Liver (tissue), 9 donors: ENCODE results near the gene PRPF31. TPM values are rescaled to one million over a fixed set of nuclear protein-coding genes. Genes with fewer than 3 reads are reported as not detected.

Experiments
- DNase-seq: peaks from one replicate; pipeline ENCODE4 v3.0.0-alpha.2; 2017; ENCODE audit warnings: low spot score
- H3K27ac ChIP-seq, 2 donors: one replicate each; pipeline ENCODE4 v1.7.0; 2013; ENCODE audit warnings: inconsistent platforms in 2 of 2, low read length in 2 of 2, control low read depth in 1 of 2, low read depth in 1 of 2, mild to moderate bottlenecking in 1 of 2
- H3K27me3 ChIP-seq, 4 donors: one replicate each; pipeline versions ENCODE4 v1.6.1 to v1.7.0; 2013; ENCODE audit warnings: low read length in 3 of 4, inconsistent platforms in 1 of 4, mild to moderate bottlenecking in 1 of 4, moderate library complexity in 1 of 4; ENCODE audit not compliant: control insufficient read depth in 4 of 4, insufficient read depth in 4 of 4
- H3K36me3 ChIP-seq, 4 donors: one replicate each; pipeline versions ENCODE4 v1.6.1 to v1.7.0; 2013; ENCODE audit warnings: low read length in 3 of 4, mild to moderate bottlenecking in 3 of 4, low read depth in 1 of 4, moderate library complexity in 1 of 4; ENCODE audit not compliant: control insufficient read depth in 4 of 4, insufficient read depth in 3 of 4
- H3K4me1 ChIP-seq, 4 donors: one replicate each; pipeline versions ENCODE4 v1.6.1 to v1.7.0; 2013; ENCODE audit warnings: low read length in 3 of 4, mild to moderate bottlenecking in 3 of 4, moderate library complexity in 1 of 4; ENCODE audit not compliant: control insufficient read depth in 4 of 4, insufficient read depth in 4 of 4
- H3K4me3 ChIP-seq, 3 donors: one replicate each; pipeline versions ENCODE4 v1.6.1 to v1.7.0; 2013; ENCODE audit warnings: low read length in 3 of 3, control low read depth in 1 of 3, low read depth in 1 of 3, mild to moderate bottlenecking in 1 of 3
- H3K9ac ChIP-seq, 2 donors: one replicate each; pipeline ENCODE4 v1.7.0; 2013; ENCODE audit warnings: low read length in 2 of 2, mild to moderate bottlenecking in 2 of 2, moderate library complexity in 2 of 2, control low read depth in 1 of 2, low read depth in 1 of 2
- H3K9me3 ChIP-seq, 4 donors: one replicate each; pipeline versions ENCODE4 v1.6.1 to v1.7.0; 2013; ENCODE audit warnings: low read length in 3 of 4; ENCODE audit not compliant: control insufficient read depth in 4 of 4
- ATF3 ChIP-seq: IDR thresholded peaks from 2 replicates; pipeline ENCODE4 v1.6.1; 2016; ENCODE audit warnings: antibody characterized with exemption
- CTCF ChIP-seq: fragments of 150-350 bp; IDR thresholded peaks from 2 replicates; pipeline ENCODE4 v1.5.1; 2017; ENCODE audit warnings: improper control_type of control experiment, low read depth, low read length; ENCODE audit not compliant: missing input control
- EGR1 ChIP-seq, 2 donors: IDR thresholded peaks; 2 replicates each; pipeline ENCODE4 v1.6.1; 2016 to 2018; ENCODE audit warnings: antibody characterized with exemption in 2 of 2, low read depth in 2 of 2
- FOXA1 ChIP-seq: IDR thresholded peaks from 2 replicates; pipeline ENCODE4 v1.6.1; 2016; ENCODE audit warnings: antibody characterized with exemption
- FOXA2 ChIP-seq: IDR thresholded peaks from 2 replicates; pipeline ENCODE4 v1.6.1; 2016; ENCODE audit warnings: antibody characterized with exemption
- GABPA ChIP-seq, 2 donors: IDR thresholded peaks in 1 of 2; conservative IDR thresholded peaks in 1 of 2; 2 replicates each; pipeline ENCODE4 v1.6.1; 2016; ENCODE audit warnings: antibody characterized with exemption in 2 of 2, mild to moderate bottlenecking in 1 of 2, moderate library complexity in 1 of 2
- HNF4A ChIP-seq, 2 donors: conservative IDR thresholded peaks; 2 replicates each; pipeline ENCODE4 v1.6.1; 2016; ENCODE audit warnings: antibody characterized with exemption in 2 of 2, mild to moderate bottlenecking in 2 of 2
- HNF4G ChIP-seq: IDR thresholded peaks from 2 replicates; pipeline ENCODE4 v1.6.1; 2016; ENCODE audit warnings: antibody characterized with exemption
- JUND ChIP-seq, 2 donors: IDR thresholded peaks; 2 replicates each; pipeline ENCODE4 v1.6.1; 2016; ENCODE audit warnings: antibody characterized with exemption in 2 of 2
- MAX ChIP-seq: IDR thresholded peaks from 2 replicates; pipeline ENCODE4 v1.6.1; 2016; ENCODE audit warnings: antibody characterized with exemption
- NR2F2 ChIP-seq: IDR thresholded peaks from 2 replicates; pipeline ENCODE4 v1.6.1; 2016; ENCODE audit warnings: antibody characterized with exemption
- RAD21 ChIP-seq, 2 donors: IDR thresholded peaks; 2 replicates each; pipeline ENCODE4 v1.6.1; 2016; ENCODE audit warnings: antibody characterized with exemption in 2 of 2, mild to moderate bottlenecking in 2 of 2
- REST ChIP-seq: IDR thresholded peaks from 2 replicates; pipeline ENCODE4 v1.6.1; 2016; ENCODE audit warnings: antibody characterized with exemption, mild to moderate bottlenecking
- RXRA ChIP-seq, 2 donors: IDR thresholded peaks; 2 replicates each; pipeline ENCODE4 v1.6.1; 2017 to 2018; ENCODE audit warnings: antibody characterized with exemption in 2 of 2, mild to moderate bottlenecking in 1 of 2
- SP1 ChIP-seq: IDR thresholded peaks from 2 replicates; pipeline ENCODE4 v1.6.1; 2018; ENCODE audit warnings: antibody characterized with exemption, mild to moderate bottlenecking
- TAF1 ChIP-seq: conservative IDR thresholded peaks from 2 replicates; pipeline ENCODE4 v1.6.1; 2016; ENCODE audit warnings: antibody characterized with exemption, mild to moderate bottlenecking
- ZBTB33 ChIP-seq: IDR thresholded peaks from 2 replicates; pipeline ENCODE4 v1.6.1; 2016; ENCODE audit warnings: antibody characterized with exemption
- WGBS: extraction: QIAGEN DNeasy Blood & Tissue Kit; methylation state at CpG from one replicate; pipeline ENCODE4 v1.1.7; 2013; 5-methylcytosine and 5-hydroxymethylcytosine counted together
- polyA plus RNA-seq, 2 donors: library from polyadenylated mRNA; stranded (reverse) in 1 of 2; unstranded in 1 of 2; fragments of 200-250 nt in 1 of 2; fragments of >200 nt in 1 of 2; fragmentation: Nextera tagmentation in 1 of 2; extraction: Ambion mirVana in 1 of 2; gene quantifications; one replicate each; pipeline versions ENCODE4 v1.2.1 to v1.2.3, GENCODE V29; 2013 to 2015
- total RNA-seq, 2 donors: library from RNA; depleted of rRNA; stranded (reverse); fragments of >200 nt; gene quantifications; one replicate each; pipeline ENCODE4 v1.2.3, GENCODE V29; 2014
- donor health status: healthy.
- donor health status: healthy.
- donor health status: healthy.
- donor health status: healthy.
- donor health status: healthy.

PRPF31 gene
- total and polyA plus RNA-seq, 4 donors, result 23.8 to 33.0 (median 28.7) TPM

GRCh38 chr19:54168174-54168917, 52.8 kb downstream of the PRPF31 start:
- H3K9me3 ChIP-seq, result no peaks in the 10 kb centered on the region
- H3K36me3 ChIP-seq, result no peaks in the 10 kb centered on the region
- TF ChIP-seq CTCF (peak; percentile 89), ATF3 (no peak), EGR1 (IDR thresholded peaks at IDR 0.05; ENCODE audit: low read depth in 2 of 2) (no peak), FOXA1 (no peak), HNF4A (conservative IDR thresholded peaks at IDR 0.05) (no peak), ZBTB33 (no peak), SP1 (no peak), RAD21 (IDR thresholded peaks at IDR 0.05) (peak; percentile 74 to 82), MAX (no peak), RXRA (IDR thresholded peaks at IDR 0.05) (no peak), NR2F2 (no peak), JUND (IDR thresholded peaks at IDR 0.05) (no peak), FOXA2 (no peak)
- H3K9ac ChIP-seq, result no peak overlapping the region
- 26% methylated on average over 25 of the region's 25 CpGs for WGBS
- no peak overlapping the region for H3K27ac ChIP-seq
- peaks cover 0 to 3% (median 1%) of the 10 kb centered on the region in 4 donors for H3K4me1 ChIP-seq
- H3K27me3 ChIP-seq, result no peaks in the 10 kb centered on the region
- DNase-seq, result peak; percentile 96
- H3K4me3 ChIP-seq, result no peak overlapping the region

GRCh38 chr19:54169149-54169740, 53.7 kb downstream of the PRPF31 start:
- 87% methylated on average over 21 of the region's 21 CpGs for WGBS
- TF ChIP-seq ZBTB33, result no peak
- TF ChIP-seq NR2F2, result no peak
- no peak for TF ChIP-seq RAD21 (IDR thresholded peaks at IDR 0.05)
- TF ChIP-seq HNF4G, result no peak
- no peak for TF ChIP-seq CTCF
- TF ChIP-seq HNF4A (conservative IDR thresholded peaks at IDR 0.05), result no peak
- TF ChIP-seq GABPA (IDR thresholded peaks at IDR 0.05 in 1 of 2, conservative IDR thresholded peaks at IDR 0.05 in 1 of 2), result no peak
- TF ChIP-seq JUND (IDR thresholded peaks at IDR 0.05), result no peak
- no peak for TF ChIP-seq REST
- TF ChIP-seq ATF3, result no peak
- no peak for TF ChIP-seq TAF1
- no peak for TF ChIP-seq SP1
- no peak for TF ChIP-seq FOXA2
- TF ChIP-seq RXRA (IDR thresholded peaks at IDR 0.05), result no peak

More at GRCh38 chr19:54169149-54169740, 53.7 kb downstream of the PRPF31 start:
- H3K36me3 ChIP-seq, result no peaks in the 10 kb centered on the region
- H3K4me1 ChIP-seq, result peaks cover 0 to 2% (median 0%) of the 10 kb centered on the region in 4 donors
- no peak overlapping the region for H3K4me3 ChIP-seq
- no peak overlapping the region for H3K27ac ChIP-seq
- H3K9ac ChIP-seq, result no peak overlapping the region
- DNase-seq, result no peak
- no peaks in the 10 kb centered on the region for H3K9me3 ChIP-seq
- no peaks in the 10 kb centered on the region for H3K27me3 ChIP-seq
